ENCODE measurements around the gene SGCG.
"Not testable (repeated sequence)": the region's sequence is repeated elsewhere in the genome, so short reads cannot be mapped to it uniquely, and the experiment has no call there.

Gene SGCG

GRCh38 chr13:23180711-23181110 lies at the start of gene SGCG:
TSS of gene SGCG (plus strand) at chr13:23180979. CDS start at chr13:23203695, 22,716 bp downstream.
- TF ChIP-seq JUND (IDR thresholded peaks at IDR 0.05; ENCODE audit: low read depth), result no peak
- in situ Hi-C loops (cut with HindIII; ENCODE audit: low pct_unique_long_range_greater_than_20kb, low sequenced_read_pairs), result no loop called here
- no peak for DNase-seq (ENCODE audit: low read depth in 1 of 2, low spot score in 1 of 2)

- TF ChIP-seq JUND (IDR thresholded peaks at IDR 0.05; ENCODE audit: low read depth), result no peak
- in situ Hi-C loops (cut with HindIII; ENCODE audit: low pct_unique_long_range_greater_than_20kb, low sequenced_read_pairs), result no loop called here
- DNase-seq (ENCODE audit: low read depth in 1 of 2, low spot score in 1 of 2), result no peak
These were observed 46.2 kb upstream of the SGCG start for GRCh38 chr13:23134542-23134941.

GRCh38 chr13:23140492-23140891 lies 40.3 kb upstream of the SGCG start:
- in situ Hi-C loops (cut with HindIII; ENCODE audit: low pct_unique_long_range_greater_than_20kb, low sequenced_read_pairs), result no loop called here

GRCh38 chr13:23141964-23142363 lies 38.8 kb upstream of the SGCG start:
- in situ Hi-C loops (cut with HindIII; ENCODE audit: low pct_unique_long_range_greater_than_20kb, low sequenced_read_pairs), result no loop called here
- no peak for DNase-seq (ENCODE audit: low read depth in 1 of 2, low spot score in 1 of 2)
- TF ChIP-seq JUND (IDR thresholded peaks at IDR 0.05; ENCODE audit: low read depth), result no peak

More at GRCh38 chr13:23140492-23140891, 40.3 kb upstream of the SGCG start:
- no peak for TF ChIP-seq JUND (IDR thresholded peaks at IDR 0.05; ENCODE audit: low read depth)
- no peak for DNase-seq (ENCODE audit: low read depth in 1 of 2, low spot score in 1 of 2)

- in situ Hi-C loops (cut with HindIII; ENCODE audit: low pct_unique_long_range_greater_than_20kb, low sequenced_read_pairs); DNase-seq (ENCODE audit: low read depth in 1 of 2, low spot score in 1 of 2): not testable (repeated sequence)
These were observed 38.2 kb upstream of the SGCG start for GRCh38 chr13:23142607-23143006.

- DNase-seq (ENCODE audit: low read depth in 1 of 2, low spot score in 1 of 2), result no peak
- TF ChIP-seq JUND (IDR thresholded peaks at IDR 0.05; ENCODE audit: low read depth), result no peak
- in situ Hi-C loops (cut with HindIII; ENCODE audit: low pct_unique_long_range_greater_than_20kb, low sequenced_read_pairs), result no loop called here
These were observed 36.3 kb upstream of the SGCG start for GRCh38 chr13:23144431-23144830.

GRCh38 chr13:23146006-23146405 lies 34.8 kb upstream of the SGCG start:
- DNase-seq (ENCODE audit: low read depth in 1 of 2, low spot score in 1 of 2), result no peak
- in situ Hi-C loops (cut with HindIII; ENCODE audit: low pct_unique_long_range_greater_than_20kb, low sequenced_read_pairs), result no loop called here
- no peak for TF ChIP-seq JUND (IDR thresholded peaks at IDR 0.05; ENCODE audit: low read depth)

GRCh38 chr13:23146811-23147625 lies 33.8 kb upstream of the SGCG start:
- in situ Hi-C loops (cut with HindIII; ENCODE audit: low pct_unique_long_range_greater_than_20kb, low sequenced_read_pairs), result no loop called here
- DNase-seq (ENCODE audit: low read depth in 1 of 2, low spot score in 1 of 2), result no peak
- no peak for TF ChIP-seq JUND (IDR thresholded peaks at IDR 0.05; ENCODE audit: low read depth)

- TF ChIP-seq JUND (IDR thresholded peaks at IDR 0.05; ENCODE audit: low read depth), result no peak
- DNase-seq (ENCODE audit: low read depth in 1 of 2, low spot score in 1 of 2), result no peak
- in situ Hi-C loops (cut with HindIII; ENCODE audit: low pct_unique_long_range_greater_than_20kb, low sequenced_read_pairs), result no loop called here
These were observed 33.0 kb upstream of the SGCG start for GRCh38 chr13:23147827-23148226.

GRCh38 chr13:23157781-23158180 lies 23.0 kb upstream of the SGCG start:
- in situ Hi-C loops (cut with HindIII; ENCODE audit: low pct_unique_long_range_greater_than_20kb, low sequenced_read_pairs), result no loop called here
- no peak for DNase-seq (ENCODE audit: low read depth in 1 of 2, low spot score in 1 of 2)
- TF ChIP-seq JUND (IDR thresholded peaks at IDR 0.05; ENCODE audit: low read depth), result no peak

GRCh38 chr13:23159205-23159759 lies 21.5 kb upstream of the SGCG start:
- in situ Hi-C loops (cut with HindIII; ENCODE audit: low pct_unique_long_range_greater_than_20kb, low sequenced_read_pairs), result no loop called here
- no peak for TF ChIP-seq JUND (IDR thresholded peaks at IDR 0.05; ENCODE audit: low read depth)
- peak; percentile 13 to 34 for DNase-seq (ENCODE audit: low read depth in 1 of 2, low spot score in 1 of 2)

- no peak for TF ChIP-seq JUND (IDR thresholded peaks at IDR 0.05; ENCODE audit: low read depth)
- no peak for DNase-seq (ENCODE audit: low read depth in 1 of 2, low spot score in 1 of 2)
- in situ Hi-C loops (cut with HindIII; ENCODE audit: low pct_unique_long_range_greater_than_20kb, low sequenced_read_pairs), result no loop called here
These were observed 20.8 kb upstream of the SGCG start for GRCh38 chr13:23159760-23160637.

All from T47D (cell line).